ENCODE measurements around the gene SLIT3.

SLIT3 gene

DNA sequence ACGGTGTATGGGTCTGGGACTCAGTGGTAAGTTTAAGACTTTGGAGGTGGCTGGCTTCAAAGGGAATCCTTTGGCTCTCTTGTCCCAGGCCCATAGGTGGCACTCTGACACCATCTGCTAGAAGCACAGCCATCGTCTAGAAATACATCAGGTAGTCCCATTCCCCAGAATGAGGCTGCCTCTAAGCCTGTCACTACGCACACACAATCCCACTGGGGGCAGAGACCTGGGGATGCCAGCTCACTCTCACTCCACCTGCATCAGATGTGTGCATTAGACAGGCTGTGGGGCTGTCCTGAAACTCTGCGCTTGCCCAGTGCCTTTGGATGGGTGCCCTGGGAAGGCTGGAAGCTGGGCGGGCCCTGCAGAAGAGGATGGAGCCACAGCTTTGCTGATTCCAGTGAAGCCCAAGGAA, 594.3 kb downstream of the SLIT3 start:
- TF ChIP-seq, protein P1, sequence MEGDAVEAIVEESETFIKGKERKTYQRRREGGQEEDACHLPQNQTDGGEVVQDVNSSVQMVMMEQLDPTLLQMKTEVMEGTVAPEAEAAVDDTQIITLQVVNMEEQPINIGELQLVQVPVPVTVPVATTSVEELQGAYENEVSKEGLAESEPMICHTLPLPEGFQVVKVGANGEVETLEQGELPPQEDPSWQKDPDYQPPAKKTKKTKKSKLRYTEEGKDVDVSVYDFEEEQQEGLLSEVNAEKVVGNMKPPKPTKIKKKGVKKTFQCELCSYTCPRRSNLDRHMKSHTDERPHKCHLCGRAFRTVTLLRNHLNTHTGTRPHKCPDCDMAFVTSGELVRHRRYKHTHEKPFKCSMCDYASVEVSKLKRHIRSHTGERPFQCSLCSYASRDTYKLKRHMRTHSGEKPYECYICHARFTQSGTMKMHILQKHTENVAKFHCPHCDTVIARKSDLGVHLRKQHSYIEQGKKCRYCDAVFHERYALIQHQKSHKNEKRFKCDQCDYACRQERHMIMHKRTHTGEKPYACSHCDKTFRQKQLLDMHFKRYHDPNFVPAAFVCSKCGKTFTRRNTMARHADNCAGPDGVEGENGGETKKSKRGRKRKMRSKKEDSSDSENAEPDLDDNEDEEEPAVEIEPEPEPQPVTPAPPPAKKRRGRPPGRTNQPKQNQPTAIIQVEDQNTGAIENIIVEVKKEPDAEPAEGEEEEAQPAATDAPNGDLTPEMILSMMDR (IDR thresholded peaks at IDR 0.05; ENCODE audit: insufficient read depth, low read length, poor library complexity, severe bottlenecking): peak; percentile 62
- H3K27me3 ChIP-seq (replicated peaks; ENCODE audit: control insufficient read depth, insufficient read depth, low read length): no peaks in the 10 kb centered on the region
- no peak overlapping the region for H3K4me3 ChIP-seq (replicated peaks; ENCODE audit: low read depth, low read length)
- no peaks in the 10 kb centered on the region for H3K36me3 ChIP-seq (ENCODE audit: control insufficient read depth, insufficient read depth, low read length)
- DNase-seq (ENCODE audit: extremely low read depth, insufficient read length): no peak

DNA sequence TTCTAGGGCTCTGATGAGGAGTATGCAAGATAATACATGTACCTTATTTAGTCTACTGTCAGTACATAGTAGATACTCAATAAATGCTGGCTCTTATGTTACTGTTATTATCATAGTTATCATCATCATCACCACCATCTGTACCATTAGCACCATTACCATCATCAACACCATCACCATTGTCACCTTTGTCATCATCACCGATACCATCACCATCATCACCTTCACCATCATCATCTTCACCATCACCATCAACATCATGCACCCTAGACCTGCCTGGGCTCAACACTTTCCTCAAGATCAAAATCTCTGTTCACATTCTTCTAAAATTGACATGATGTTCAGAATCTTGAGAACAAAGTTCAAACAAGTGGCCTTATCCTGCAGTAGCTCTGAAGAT, 595.6 kb downstream of the SLIT3 start:
- H3K27me3 ChIP-seq (replicated peaks; ENCODE audit: control insufficient read depth, insufficient read depth, low read length): no peaks in the 10 kb centered on the region
- TF ChIP-seq, protein P1 (IDR thresholded peaks at IDR 0.05; ENCODE audit: insufficient read depth, low read length, poor library complexity, severe bottlenecking): no peak
- H3K4me3 ChIP-seq (replicated peaks; ENCODE audit: low read depth, low read length): no peak overlapping the region
- no peak for DNase-seq (ENCODE audit: extremely low read depth, insufficient read length)
- H3K36me3 ChIP-seq (ENCODE audit: control insufficient read depth, insufficient read depth, low read length): no peaks in the 10 kb centered on the region

DNA sequence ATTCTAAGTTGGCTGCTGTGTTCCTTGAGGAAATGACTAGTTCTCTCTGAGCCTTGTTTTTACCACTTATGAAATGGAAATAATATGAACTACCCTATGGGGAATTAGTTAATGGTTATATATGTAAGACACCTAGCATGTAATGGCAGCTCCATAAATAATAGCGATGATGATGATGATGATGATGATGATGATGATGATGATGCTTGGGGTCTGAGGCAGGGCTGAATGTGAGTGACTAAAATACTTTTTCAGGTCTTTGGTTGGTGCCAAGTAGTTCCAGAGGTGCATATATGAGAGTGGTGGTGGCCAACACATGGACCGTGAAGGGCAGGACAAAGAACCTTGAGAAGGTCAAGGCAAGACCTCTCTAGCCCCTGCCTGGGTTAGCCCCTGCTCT, 598.4 kb downstream of the SLIT3 start:
- TF ChIP-seq, protein P1 (IDR thresholded peaks at IDR 0.05; ENCODE audit: insufficient read depth, low read length, poor library complexity, severe bottlenecking): no peak
- Histone ChIP-seq H3K27me3 (replicated peaks; ENCODE audit: control insufficient read depth, insufficient read depth, low read length) (no peaks in the 10 kb centered on the region; the same call in 1 of the 2 replicates), H3K4me3 (replicated peaks; ENCODE audit: low read depth, low read length) (no peak overlapping the region), H3K36me3 (ENCODE audit: control insufficient read depth, insufficient read depth, low read length) (no peaks in the 10 kb centered on the region)
- no peak for DNase-seq (ENCODE audit: extremely low read depth, insufficient read length)

DNA sequence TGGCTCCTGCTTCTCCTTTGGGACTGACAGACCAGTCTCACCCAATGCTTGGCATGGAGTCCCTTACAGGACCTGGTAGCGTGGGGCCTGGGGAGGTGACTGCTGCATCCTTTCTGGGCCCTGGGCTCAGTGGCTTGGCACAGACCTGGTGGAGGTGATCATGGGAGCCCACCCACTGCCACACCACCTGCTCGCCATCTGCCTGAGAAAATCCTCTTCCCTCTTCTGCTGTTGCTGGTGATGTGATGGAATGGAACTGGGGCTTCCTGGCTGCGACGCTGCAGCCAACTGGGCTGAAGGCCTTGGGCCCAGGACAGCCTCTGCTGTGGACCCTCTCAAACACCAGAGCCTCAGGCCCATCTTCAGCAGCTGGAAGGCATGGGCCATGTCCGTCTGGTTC, 599.3 kb downstream of the SLIT3 start:
- Histone ChIP-seq H3K27me3 (replicated peaks; ENCODE audit: control insufficient read depth, insufficient read depth, low read length) (no peaks in the 10 kb centered on the region; the same call in 1 of the 2 replicates), H3K36me3 (ENCODE audit: control insufficient read depth, insufficient read depth, low read length) (no peaks in the 10 kb centered on the region), H3K4me3 (replicated peaks; ENCODE audit: low read depth, low read length) (no peak overlapping the region)
- TF ChIP-seq, protein P1 (IDR thresholded peaks at IDR 0.05; ENCODE audit: insufficient read depth, low read length, poor library complexity, severe bottlenecking): no peak
- DNase-seq (ENCODE audit: extremely low read depth, insufficient read length): no peak

DNA sequence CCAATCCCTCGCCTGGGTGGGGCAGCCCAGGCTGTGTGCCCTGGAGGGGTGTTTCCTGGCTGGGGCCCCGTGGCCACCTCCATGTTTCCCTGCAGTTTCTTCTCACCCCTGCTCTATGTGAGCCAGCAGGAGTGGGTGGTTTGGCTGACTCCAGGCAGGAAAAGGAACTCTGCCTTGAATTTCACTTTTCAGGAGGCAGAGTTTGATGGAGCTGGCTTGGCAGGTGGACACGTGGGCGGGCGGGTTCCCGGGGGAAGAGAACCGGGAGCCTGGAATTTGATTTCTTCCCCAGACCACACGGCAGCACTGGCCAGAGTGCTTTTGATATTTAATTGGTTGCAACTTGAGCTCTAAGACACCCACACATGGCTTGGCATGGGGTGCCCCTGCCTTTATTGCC, 601.9 kb downstream of the SLIT3 start:
- Histone ChIP-seq H3K27me3 (replicated peaks; ENCODE audit: control insufficient read depth, insufficient read depth, low read length) (no peaks in the 10 kb centered on the region; the same call in 1 of the 2 replicates), H3K36me3 (ENCODE audit: control insufficient read depth, insufficient read depth, low read length) (no peaks in the 10 kb centered on the region), H3K4me3 (replicated peaks; ENCODE audit: low read depth, low read length) (no peak overlapping the region)
- TF ChIP-seq, protein P1 (IDR thresholded peaks at IDR 0.05; ENCODE audit: insufficient read depth, low read length, poor library complexity, severe bottlenecking): no peak
- no peak for DNase-seq (ENCODE audit: extremely low read depth, insufficient read length)

All from GM06990 (cell line).